ENCODE data around the gene PTGR3.

GRCh38 chr18:75204269-75204731 lies 4.6 kb downstream of the PTGR3 start:
- TF ChIP-seq CTCF (IDR thresholded peaks at IDR 0.05) (no peak), POLR2A (IDR thresholded peaks at IDR 0.05) (no peak)
